Right ventricle myocardium inferior (tissue), 1 donor: Measurements from ENCODE around the gene MYO1G. TPM values are rescaled to one million over a fixed set of nuclear protein-coding genes. Genes with fewer than 3 reads are reported as not detected.
A peak's percentile ranks its signal among the peaks of the same experiment; 100 is the strongest.
"Not testable (repeated sequence)": the region's sequence is repeated elsewhere in the genome, so short reads cannot be mapped to it uniquely, and the experiment has no call there.

ENCODE experiments used
- ATAC-seq: fragments of 200-7000 bp; cut with Tn5 transposase; one replicate; pipeline ENCODE4 v1.9.1; 2020; ENCODE audit warnings: mild to moderate bottlenecking, moderate library complexity
- DNase-seq: peaks from one replicate; pipeline ENCODE4 v3.0.0; 2021; ENCODE audit errors: missing footprints
- intact Hi-C: fragments of 100-400 bp; cut with DNase I; formaldehyde crosslinking; loops from one replicate; pipeline ENCODE4 v1.11.0; 2022
- long read RNA-seq: library from polyadenylated mRNA; unstranded; transcript quantifications from one replicate; pipeline ENCODE4 v2.0.0, GENCODE V29; 2021
- total RNA-seq: library from RNA; stranded (reverse); fragmentation: NEBNext Ultra II Directional; extraction: Animal tissue kit (Norgen Biotek cat#: 25700); gene quantifications from one replicate; pipeline ENCODE4 v1.2.1, GENCODE V29; 2021
- donor health status: DM: no; HTN: yes; CAD: no; lungs with severe emphysema.

Gene MYO1G
- 1.9 TPM for total RNA-seq
- long read RNA-seq, result 0 reads

- ATAC-seq (peak; percentile 42), DNase-seq (peak; percentile 81)
- intact Hi-C loops, result no loop called here
Measured at GRCh38 chr7:44978511-44979366, at the start of gene MYO1G. Gene MYO1G, minus strand, starts transcription at chr7:44979015. Its CDS starts 54 bp downstream, at chr7:44978961.

DNA sequence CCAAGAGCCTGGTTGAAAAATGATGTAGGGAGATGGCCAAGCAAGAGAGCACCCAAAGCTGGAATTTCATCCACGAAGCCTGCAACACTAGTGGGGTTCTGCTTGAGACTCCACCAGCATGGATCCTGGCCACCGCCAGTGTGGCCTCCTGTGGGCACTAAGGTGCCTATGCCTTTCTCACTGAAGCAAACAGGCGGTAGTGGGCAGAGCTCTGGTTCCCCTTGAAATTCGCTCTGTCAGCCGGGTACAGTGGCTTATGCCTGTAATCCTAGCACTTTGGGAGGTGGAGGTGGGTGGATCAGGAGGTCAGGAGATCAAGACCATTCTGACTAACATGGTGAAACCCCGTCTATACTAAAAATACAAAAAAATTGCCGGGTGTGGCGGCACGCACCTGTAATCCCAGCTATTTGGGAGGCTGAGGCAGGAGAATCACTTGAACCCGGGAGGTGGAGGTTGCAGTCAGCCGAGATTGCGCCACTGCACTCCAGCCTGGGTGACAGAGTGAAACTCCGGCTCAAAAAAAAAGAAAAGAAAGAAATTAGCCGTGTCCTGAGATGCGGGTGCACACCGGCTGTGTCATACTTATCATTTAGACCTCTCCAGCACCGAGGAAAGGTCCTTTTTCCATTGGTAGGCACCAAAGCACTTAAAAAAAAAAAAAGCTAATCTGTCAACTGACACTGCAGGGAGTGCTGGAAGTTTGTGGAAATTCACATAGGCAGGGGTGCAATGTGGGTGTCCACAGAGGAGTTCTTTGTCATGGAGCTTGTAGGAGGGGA, 49.5 kb upstream of the MYO1G start:
- ATAC-seq (no peak), DNase-seq (no peak)
- intact Hi-C loops, result no loop called here

- DNase-seq (no peak), ATAC-seq (no peak)
- intact Hi-C loops, result no loop called here
Measured at GRCh38 chr7:45027774-45028114, 48.9 kb upstream of the MYO1G start.

GRCh38 chr7:45026984-45027773, 48.4 kb upstream of the MYO1G start:
- DNase-seq (no peak), ATAC-seq (peak; percentile 46)
- intact Hi-C loops, result no loop called here

DNA sequence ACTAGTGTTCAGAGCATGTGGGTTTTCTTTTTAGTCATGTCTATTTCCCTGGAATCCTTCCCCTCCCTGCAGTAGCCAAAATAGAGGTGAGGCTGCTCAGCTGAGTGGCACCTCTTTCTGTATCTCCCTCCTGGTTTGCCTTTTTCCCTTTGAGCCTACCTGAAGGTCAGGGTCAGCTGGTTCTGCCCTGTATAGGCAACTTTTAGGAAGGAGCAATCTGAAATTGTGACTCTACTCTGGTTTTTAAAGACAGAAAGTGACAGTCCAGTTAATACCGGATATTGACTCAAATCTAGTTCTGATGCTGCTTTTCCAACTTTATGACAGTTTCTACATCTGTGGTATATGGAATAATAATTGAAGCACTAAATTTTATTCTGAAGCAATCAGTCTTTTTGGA, 47.2 kb upstream of the MYO1G start:
- DNase-seq (no peak), ATAC-seq (no peak)
- intact Hi-C loops, result no loop called here

DNA sequence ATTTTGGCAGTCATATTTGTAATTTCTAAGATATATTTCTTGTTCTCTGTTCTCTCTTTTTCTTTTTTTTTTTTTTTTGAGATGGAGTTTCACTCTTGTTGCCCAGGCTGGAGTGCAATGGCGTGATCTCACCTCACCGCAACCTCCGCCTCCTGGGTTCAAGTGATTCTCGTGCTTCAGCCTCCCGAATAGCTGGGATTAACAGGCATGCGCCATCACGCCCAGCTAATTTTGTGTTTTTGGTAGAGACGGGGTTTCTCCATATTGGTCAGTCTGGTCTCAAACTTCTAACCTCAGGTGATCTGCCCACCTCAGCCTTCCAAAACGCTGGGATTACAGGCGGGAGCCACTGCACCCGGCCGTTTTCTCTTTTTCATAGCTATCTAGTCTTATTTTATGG, 46.7 kb upstream of the MYO1G start:
- ATAC-seq, DNase-seq, intact Hi-C loops: not testable (repeated sequence)

DNA sequence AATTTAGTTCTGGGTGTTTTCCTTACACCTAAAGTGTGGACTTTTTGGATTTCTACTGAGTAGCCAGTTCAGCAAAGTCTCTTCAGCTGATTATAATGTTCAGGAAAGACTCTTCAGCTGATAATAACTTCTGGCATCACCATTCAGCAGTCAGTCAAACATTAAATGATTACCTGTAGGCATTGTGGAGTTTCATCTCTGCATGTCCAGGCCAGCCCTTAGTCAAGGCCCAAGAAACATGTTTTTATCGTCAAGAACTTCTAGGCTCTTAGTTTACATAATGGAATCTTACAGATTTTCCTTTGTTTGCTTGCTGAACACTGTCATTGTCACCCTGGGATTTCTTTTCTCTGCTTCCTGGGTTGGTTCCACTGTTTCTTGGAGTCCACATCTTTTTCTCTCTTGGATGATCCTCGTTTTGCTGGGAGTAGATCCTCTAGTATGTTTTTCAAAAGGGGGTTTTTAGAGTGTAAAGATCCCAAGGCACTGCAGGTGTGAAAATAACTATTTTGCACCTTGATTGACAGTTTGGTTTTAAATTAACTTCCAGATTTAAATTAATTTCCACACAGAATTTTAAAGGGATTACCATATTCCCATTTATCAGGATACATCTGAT, 45.4 kb upstream of the MYO1G start:
- no peak for ATAC-seq
- no peak for DNase-seq
- intact Hi-C loops, result no loop called here

- intact Hi-C loops, result no loop called here
- ATAC-seq (no peak), DNase-seq (no peak)
Measured at GRCh38 chr7:45021604-45022296, 42.9 kb upstream of the MYO1G start.

DNA sequence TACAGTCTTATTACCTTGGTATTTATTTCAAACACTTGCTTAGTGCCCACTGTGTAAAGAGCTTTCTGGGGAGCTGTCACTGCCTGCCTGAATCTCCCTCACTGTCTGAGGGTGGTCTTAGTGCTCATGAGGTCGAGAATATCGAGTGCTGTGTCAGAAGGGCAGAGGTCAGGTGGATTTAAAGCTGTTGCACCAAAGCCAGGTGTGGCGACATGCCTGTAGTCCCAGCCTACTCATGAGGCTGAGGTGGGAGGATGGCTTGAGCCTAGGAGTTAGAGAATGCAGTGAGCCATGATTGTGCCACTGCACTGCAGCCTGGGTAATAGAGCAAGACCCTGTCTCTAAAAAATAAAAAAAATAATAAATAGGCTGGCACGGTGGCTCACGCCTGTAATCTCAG, 42.1 kb upstream of the MYO1G start:
- ATAC-seq (no peak), DNase-seq (no peak)
- intact Hi-C loops, result no loop called here

DNA sequence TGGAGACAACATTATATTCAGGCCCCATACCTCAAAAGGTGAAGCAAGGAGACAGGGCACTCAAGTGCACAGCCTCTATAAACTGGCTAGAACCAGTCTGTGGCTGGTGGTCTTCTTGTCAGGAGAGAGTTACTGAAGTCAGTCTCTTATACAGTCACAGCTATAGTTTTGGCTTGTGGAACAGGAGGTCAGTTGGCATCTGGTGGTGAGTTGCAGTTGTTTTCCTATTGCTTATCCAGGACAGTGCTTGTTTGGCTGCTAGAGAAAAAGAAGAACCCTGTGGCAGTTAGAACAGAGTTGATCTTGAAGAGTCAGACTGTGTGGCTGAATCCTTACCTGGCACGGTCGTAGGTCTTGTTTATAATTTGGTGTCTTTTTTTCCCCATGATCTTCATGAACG, 38.4 kb upstream of the MYO1G start:
- DNase-seq (no peak), ATAC-seq (no peak)
- intact Hi-C loops, result no loop called here

DNA sequence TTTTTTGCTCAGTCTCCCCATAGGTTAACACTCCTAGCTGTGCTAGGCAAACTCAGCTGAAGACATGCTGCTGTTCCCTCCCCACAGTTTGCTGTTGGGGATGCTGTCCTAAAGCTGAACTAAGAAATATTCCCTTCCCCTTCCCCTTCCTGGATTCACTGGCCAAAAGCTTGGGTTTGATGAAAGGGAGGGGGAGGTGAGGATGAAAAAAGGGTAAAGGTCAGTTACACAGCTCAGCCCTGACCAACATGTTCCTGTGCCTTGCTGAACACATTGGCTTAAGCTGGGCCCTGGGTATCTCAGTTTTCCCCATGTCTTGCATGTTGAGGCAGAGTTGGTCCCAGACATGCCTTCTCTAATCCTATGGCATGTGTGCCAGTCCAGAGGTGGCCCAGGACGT, 36.5 kb upstream of the MYO1G start:
- DNase-seq (no peak), ATAC-seq (no peak)
- intact Hi-C loops, result no loop called here

GRCh38 chr7:45013465-45013967, 34.7 kb upstream of the MYO1G start:
- intact Hi-C loops, result no loop called here
- DNase-seq, result no peak
- no peak for ATAC-seq

DNA sequence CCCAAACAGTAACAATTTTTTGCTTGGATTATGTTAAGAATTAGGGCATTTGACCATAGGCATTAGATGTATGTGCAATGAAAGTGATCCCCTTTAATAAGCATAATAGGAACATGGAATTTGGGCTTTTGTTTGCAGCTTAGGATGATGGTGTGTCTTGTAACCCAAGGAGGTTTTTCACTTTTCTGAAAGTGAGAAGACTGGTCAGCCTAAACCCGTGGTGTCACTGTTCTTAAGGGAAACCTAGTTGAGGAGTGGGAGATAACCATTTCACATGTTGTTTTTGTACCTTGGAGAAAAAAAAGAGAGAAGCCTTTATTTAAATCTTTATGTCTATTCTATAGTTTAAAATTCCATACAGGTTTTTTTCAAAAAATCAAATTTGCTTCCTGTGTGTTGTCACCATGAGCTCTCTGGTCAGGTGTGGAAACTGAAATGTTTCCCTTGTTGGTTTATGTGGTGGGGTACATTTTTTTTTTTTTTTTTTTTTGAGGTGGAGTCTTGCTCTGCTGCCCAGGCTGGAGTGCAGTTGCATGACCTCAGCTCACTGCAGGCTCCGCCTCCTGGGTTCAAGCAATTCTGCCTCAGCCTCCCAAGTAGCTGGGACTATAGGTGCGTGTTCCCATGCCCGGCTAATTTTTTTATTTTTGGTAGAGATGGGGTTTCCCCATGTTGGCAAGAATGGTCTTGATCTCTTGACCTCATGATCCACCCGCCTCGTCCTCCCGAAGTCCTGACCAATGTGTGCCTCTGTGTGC, 28.9 kb upstream of the MYO1G start:
- DNase-seq (no peak), ATAC-seq (no peak)
- intact Hi-C loops, result no loop called here

- intact Hi-C loops, result no loop called here
- no peak for DNase-seq
- no peak for ATAC-seq
Measured at GRCh38 chr7:45007106-45007505, 28.3 kb upstream of the MYO1G start.

DNA sequence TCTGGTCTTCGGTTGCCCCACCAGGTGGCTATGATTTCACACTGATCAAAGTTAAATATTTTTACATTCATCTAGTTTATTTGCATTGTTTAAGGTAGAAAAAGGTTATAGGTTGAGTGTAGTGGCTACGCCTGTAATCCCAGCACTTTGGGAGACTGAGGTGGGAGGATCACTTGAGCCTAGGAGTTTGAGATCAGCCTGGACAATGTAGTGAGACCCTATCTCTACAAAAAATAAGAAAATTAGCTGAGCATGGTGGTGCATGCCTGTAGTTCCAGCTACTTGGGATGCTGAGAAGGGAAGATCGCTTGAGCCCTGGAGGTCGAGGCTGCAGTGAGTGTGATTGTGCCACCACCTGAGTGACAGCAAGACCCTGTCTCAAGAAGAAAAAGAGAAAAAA, 25.0 kb upstream of the MYO1G start:
- ATAC-seq, result no peak
- intact Hi-C loops, result no loop called here

GRCh38 chr7:45001826-45002225, 23.0 kb upstream of the MYO1G start:
- intact Hi-C loops, result no loop called here
- DNase-seq (no peak), ATAC-seq (no peak)

More for the DNA sequence above, 25.0 kb upstream of the MYO1G start:
- no peak for DNase-seq

- intact Hi-C loops, result no loop called here
- ATAC-seq, result no peak
- DNase-seq, result no peak
Measured at GRCh38 chr7:45001138-45001694, 22.4 kb upstream of the MYO1G start.
